RCC 7860 (cell line): ENCODE results near the gene FBXL14.

Experiments
- DNase-seq: peaks from one replicate; pipeline ENCODE4 v3.0.0-alpha.2; 2015; ENCODE audit warnings: low spot score
- FAIRE-seq: peaks from 2 replicates; lab custom pipeline; 2012; peaks lifted over from hg19 to GRCh38; lab: Jason Lieb, UNC

Gene FBXL14

DNA sequence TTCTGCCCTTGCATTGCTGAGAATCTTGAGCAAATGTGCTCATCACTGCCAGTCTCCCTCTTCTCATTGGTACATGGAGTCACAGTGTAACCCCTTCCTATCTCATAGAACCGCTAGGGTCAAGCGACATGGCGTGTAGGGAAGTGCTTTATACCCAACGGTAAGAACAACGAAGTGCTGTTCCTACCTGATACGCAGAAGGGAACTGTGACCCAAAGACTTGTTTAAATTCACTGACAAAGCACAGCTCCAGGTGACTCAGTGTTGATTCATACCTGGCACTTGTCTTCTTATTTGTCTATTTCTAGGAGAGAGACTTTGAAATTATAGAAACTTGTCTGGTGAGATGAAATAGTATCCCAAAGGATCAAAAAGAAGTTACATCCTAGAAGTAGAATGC, 53.7 kb downstream of the FBXL14 start:
- FAIRE-seq (peak; percentile 70), DNase-seq (peak; percentile 34)

DNA sequence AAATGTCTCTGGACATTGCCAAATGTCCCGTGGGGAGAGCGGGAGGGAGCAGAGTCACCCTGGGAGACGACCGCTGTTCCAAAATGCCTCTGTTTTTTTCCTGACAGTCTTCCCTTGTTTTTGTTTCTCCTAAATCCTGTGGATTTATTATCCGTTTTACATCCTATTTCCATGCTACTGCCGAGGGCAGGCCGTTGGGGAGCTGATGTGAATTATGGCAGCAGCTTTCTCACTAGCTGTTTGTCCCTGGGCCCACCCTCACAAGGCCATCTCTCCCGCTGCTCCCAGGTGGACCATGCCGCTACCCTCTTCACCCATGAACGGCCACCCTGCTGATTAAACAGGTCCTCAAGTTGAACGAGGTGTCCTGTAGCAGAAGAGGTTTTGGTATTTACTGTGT, 55.2 kb downstream of the FBXL14 start:
- FAIRE-seq: no peak
- DNase-seq: no peak

DNA sequence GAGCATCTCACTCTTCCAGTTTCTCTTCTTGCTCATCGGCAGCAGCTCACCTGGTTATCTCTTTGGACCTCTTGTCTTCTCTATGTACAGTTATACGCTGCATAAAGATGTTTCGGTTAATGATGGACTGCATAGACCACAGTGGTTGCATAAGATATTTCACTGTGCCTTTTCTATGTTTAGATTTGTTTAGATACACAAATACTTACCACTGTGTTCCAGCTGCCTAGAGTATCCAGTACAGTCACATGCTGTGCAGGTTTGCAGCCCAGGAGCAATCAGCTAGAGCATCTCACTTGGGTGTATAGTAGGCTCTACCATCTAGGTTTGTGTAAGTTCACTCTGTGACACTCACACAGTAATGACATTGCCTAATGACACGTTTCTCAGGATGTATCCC, 57.6 kb downstream of the FBXL14 start:
- DNase-seq (no peak), FAIRE-seq (no peak)

DNA sequence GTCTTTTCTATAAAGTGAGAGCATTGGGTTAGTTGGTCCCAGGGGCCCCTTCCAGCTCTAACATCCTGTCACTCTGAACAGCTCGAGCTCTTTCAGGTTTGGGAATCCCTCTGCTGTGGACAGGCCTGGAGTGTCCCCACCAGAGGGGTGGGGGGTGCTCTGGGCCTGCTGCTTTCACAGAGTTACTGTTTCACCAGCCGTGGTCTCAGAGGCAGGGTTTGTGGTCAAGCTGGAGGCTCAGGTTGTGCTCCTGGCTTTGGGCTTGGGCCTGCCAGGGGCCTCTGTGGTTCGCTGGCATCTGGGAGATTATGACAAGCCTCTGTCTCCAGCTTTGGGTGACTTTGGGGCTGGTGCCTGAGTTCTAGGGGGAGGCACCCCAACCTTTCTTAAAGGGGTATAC, 59.6 kb downstream of the FBXL14 start:
- peak; percentile 72 for FAIRE-seq
- DNase-seq: peak; percentile 16

DNA sequence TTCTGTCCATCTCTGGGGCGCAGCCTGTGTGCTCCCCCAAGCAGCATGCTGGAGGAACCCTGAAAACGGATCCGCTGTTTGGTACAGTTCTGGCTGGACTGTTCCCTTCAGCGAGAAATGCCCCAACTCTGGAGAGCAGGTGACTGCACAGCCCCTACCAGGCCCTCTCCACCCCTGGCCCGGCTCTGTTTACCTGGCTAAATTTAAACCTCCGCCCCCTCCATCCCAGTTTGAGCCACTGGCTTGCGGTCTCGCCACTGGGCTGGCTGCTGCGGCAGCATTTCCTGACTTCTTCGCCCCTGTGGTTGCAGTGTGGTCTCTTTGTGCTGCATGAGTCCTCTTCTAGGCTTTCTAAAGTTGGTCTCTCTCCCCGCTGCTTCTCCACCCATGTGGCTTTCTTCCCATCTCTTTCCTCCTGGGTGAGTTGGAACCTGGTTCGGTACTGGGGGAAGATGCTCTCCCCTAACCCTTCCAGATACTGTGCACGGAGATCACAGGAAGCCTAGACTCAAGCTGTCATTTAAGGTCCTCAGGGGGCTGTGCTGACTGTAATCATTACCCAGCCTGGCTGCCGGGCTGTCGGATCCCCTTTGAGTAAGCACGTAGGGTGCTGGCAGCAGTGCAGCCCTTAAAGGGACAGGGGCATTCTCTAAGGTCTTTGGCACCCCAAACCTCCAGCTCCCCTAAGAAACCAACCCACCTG, 60.6 kb downstream of the FBXL14 start:
- FAIRE-seq (peak; percentile 84), DNase-seq (peak; percentile 68)

DNA sequence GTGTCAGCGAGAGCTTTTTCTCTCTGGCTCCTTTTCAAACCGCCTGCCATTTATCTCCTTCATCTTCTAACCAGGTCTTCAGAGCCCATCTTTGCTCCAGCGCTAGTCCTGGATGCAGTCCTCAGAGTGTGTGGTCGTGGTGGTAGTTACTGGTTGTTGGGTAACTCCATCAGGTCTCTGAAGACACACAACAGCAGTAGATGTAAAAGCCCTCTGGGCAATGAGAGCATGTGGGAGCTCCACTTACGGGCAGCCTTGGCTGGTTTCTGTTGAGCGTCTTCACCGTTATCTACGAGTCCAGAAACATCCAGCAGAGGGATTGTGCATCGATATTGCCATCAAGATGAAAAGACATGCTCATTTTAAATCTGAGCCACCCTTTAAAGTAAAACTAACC, 61.2 kb downstream of the FBXL14 start:
- FAIRE-seq (no peak), DNase-seq (no peak)

DNA sequence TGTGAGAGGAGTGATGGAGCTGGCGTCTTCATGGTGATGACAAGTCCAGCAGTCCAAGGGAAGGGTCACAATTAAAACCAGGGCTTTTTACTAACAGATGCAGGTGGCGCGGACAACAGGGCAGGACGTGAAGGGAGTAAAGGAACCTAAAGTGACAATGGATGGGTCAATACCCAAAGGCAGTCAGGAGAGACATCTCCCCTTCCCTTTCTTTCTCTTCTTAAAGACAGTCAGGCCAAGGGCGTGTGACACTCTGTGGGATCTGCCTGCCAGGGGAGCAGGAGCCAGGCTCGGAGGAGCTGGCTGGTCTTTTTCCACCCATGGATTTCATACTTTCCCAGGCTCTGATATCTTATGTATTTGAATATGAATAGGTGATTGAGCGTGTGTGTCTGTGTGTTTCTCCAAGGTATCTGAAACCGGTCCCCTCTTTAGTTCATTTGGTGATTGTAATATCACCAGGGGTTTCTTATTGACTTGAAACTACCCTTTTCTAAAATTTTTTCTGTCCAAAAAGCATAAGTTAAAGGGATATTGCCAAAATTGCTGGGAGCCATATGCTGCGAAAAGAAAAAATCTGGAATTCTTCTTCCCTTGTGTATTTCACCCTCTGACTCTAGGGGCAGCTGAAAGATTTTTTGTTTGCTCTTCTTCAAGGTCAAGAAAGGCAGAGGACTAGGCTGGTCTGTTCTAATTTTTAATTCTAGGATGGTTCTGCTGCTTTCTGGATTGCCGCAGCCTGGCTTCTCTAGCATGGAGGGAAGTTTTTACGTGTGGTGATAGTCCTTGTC, 61.8 kb downstream of the FBXL14 start:
- no peak for DNase-seq
- FAIRE-seq: no peak

DNA sequence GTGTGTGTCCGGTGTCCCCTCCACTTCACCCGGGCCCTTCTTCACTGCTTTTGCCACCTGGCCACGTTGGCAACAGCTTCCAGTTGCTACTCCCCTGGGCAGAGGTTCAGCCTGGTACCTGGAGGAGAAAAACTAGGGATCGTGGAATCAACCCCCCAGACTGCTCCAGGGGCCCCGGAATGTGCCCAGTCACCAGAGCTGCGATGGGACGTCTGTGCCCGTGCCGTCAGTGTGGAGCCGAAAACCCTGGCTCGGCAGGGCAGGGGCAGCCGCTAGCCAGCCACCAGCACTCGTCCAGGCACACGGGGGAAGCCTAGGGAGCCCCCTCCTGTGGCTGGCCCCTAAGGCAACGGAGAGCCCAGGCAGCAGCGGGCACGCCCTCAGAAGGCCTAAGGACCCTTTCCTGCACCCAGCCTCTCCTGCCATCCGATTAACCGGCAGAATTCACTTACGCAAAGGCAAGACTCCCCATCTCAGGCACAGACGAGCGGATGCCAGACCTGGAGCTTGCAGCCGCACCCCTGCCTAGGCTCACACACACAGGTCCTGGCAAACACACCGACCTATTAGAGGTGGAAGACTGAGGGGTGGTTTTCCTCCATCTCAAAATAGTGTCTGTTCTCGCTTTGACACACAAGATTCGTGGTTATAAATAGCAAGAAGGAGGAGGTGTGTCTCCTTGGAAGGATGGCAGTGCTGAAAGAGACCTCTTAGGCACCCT, 62.6 kb downstream of the FBXL14 start:
- no peak for DNase-seq
- FAIRE-seq: no peak

DNA sequence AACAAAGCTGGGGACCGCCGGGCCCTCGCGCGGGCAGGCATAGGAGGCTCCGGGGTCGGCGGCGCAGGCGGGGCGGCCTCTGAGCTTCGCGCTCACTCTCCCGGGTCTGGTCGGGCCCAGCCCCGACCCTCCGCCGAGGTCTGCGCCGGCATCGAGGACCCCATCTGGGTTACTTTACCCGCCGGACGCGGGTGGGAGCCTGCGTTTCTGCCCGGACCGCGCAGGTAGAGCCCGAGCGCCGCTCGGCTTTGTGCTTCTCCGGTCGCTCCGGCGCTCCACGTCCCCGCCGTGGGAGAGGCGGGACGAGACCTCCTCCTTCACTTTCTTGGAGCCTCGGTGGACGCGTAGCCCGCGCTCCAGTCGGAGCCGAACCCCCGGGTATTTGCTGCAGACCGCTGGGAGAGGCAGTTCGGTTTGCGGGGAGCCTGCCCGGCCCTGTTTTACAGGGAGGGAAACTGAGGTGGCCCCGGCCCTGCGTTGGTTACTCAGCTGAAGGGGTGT, 63.2 kb downstream of the FBXL14 start:
- FAIRE-seq (no peak), DNase-seq (no peak)

DNA sequence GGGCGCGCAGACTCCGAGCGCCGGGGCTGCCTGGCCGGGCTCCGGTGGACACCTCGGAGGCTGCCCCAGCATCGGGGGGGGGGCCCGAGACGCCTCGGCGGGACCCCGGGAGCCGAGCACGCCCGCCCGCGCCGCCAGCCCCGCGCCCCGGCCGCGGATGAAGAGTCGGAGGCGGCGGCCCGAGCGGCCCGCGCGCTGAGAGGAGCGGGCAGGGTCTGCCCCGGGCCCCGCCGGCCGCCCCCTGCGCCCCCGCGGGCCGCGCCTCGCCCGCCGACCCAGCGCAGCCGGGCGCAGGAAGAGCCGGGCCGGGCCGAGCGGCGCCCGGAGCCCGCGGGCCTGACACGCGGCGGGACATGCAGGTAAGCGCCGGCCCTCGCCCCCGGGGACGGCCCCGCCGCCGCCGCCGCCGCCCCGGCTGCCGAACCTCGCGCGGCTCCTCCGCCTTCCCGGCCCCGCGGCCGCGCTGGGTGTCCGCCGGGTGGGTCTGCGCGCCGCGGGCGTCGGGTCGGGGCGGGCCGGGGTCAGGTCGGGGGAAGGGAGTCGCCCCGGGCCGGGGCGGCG, 63.7 kb downstream of the FBXL14 start:
- FAIRE-seq (no peak), DNase-seq (no peak)

DNA sequence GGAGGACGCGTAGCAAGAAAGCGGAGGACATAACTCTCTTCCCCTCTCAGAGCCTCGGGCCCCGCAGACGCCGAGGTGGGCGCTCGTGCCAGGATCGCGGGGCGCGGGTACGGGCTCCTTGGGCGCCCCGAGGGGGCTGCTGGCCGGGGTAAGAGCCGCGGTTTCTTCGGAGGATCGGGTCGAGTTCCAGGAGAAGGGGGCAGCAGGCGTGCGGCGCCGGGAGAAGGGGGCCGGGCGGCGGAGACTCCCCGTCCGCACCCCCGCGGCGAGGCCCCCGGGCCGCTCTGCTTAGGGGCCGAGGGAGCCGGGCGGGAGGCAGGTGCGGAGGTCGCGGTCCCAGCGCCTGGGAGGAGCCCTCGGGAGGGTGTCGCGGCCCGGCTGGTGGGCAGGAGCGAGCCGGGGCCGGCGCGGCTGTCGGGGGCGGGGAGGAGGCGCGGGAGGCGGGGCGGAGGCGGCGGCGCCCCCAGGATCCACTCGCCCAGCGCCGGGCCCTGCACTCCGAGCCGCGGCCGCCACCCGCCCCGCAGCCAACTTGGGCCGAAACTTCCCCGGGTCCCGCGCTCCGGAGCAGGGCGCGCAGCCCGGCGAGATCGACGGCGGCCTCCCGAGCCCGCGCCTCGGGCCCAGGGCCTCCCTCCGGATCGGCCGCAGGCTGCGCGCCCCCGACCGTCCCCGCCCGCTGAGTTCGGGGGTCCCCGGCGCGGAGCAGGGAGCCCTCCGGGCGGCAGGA, 64.4 kb downstream of the FBXL14 start:
- FAIRE-seq: no peak
- DNase-seq: no peak

DNA sequence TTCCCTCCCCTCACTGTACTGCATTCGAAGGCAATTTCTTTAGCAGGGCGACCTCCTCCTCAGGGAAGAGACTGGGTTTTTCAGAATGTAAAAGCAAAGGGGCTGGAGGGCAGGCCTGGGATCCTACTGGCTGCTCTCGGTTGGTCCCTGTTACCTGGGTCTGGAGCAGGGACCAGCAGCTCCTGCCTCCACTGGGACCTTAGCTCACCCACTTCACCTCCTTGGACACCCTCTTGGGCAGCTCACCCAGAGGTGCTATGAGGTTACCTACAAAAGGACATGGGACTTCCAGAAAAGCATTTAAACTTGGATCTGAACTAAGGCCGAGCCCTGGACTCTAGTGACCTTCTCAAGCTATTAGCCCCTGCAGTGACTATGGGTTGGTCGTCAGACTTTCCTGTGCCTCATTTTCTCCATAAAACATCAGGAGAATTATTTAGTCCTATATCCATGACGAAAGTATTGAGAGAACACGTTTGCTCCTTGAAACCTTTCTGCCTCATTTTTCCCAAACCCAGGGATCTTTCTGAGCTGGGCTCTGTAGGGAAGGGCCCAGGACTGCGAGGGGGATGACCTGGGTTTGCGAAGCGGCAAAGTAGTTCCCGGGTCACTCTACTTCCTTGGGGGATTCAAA, 65.0 kb downstream of the FBXL14 start:
- DNase-seq: no peak
- no peak for FAIRE-seq

DNA sequence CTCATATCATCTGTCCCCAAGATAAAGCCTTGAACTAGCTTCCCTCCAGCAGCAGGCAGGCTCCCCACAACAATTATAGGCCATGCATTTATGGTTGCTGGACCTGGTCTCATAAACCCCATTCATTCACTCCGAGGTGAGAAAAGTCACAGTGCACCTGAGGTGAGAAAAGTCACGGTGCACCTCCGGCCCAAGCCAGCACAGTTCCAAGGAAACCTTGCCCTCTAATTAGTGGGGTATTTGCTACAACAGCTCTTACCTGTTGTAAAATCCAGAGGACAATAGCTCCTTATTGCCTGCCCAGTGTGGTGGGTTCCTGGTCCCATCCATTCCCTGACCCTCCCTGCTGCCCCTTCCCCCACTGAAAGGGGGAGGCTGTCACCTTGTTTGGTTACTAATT, 65.6 kb downstream of the FBXL14 start:
- DNase-seq (no peak), FAIRE-seq (no peak)

DNA sequence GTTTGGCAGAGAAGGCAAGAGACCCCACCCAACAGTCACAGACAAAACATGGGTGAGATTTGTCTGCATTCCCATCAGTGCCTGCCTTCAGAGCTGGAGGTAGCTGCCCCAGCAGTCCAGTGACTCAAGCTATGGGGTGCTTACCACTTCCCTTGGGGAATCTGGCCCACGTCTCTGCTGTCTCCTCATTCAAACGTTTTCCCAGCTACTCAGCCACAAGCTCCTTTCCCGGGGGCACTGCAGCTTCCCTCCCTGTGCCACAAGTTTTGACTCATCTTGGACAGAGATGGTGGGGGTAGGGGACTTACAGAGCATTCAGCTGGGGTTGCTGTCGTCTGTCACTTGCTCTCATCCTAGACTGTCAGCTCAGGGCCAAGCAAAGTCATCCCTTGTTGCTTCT, 66.6 kb downstream of the FBXL14 start:
- FAIRE-seq: peak; percentile 79
- peak; percentile 83 for DNase-seq

DNA sequence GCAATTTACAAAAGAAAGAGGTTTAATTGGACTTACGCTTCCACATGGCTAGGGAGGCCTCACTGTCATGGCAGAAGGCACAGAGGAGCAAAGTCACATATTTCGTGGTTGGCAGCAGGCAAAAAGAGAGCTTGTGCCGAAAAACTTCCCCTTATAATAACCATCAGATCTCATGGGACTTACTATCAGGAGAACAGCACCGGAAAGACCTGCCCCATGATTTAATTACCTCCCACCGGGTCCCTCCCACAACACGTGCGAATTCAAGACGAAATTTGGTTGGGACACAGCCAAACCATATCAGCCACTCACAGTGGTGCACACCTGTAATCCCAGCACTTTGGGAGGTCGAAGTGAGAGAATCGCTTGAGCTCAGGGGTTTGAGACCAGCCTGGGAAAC, 68.5 kb downstream of the FBXL14 start:
- DNase-seq (no peak), FAIRE-seq (no peak)

DNA sequence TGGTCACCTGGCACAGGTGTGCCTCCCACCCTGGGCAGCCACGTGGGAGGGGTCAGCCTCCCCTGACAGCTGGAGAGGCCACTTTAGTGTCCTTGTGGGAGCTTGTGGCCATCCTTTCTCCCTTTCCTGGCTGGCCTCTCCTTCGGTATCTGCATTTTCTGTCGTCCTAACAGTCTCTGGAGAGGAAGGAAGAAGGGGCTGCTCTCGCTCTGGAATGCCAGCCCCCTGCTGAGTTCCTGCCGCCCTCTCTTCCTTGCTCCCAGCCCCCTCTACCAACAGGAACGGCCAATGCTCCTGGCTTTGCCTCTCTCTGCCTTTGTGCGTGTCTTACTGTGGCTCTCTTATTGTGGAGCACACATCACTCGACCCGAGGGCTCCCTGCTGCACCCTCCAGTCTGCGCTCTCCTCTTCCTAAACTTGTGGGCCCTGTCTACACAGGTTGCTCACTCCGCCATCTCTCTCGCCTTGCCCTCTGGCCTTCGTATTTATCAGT, 70.8 kb downstream of the FBXL14 start:
- FAIRE-seq: no peak
- no peak for DNase-seq

DNA sequence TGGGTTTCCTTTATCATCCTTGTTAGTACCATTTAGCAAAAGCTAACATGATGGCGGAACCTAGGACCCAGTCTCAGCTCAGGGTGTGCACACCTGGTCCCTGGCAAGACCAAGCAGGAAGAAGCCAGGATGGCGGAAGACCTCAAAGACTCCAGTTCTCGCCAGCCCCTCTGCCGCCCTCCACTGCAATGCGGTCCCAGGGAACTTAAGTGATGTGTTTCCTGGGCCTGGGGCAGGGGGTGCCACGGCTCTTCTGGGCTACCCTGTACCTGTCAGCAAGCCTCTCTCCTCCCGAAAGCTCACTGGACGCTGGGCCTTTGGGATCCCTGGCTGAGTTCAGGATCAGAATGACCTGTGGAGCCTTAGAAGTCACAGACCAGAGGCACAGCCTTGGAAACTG, 71.3 kb downstream of the FBXL14 start:
- no peak for FAIRE-seq

DNA sequence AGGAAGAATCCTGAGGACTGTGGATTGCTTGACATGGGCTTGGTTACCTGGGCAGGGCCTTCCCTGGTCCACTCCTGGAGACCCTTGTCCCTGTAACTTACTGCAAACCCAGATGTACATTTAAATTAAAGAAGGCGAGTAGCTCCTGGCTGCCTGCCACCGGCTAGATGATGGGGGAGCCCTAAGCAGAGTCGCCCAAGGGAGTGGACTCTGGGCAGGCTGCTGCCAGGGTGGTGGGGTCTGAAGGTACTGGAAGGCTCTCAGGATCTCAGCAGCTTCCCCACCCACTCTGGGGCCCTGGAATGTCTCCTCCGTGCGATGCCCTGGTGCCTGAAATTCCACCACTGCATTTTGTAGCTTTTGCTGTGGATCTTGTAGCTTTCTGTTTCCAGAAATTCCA, 74.7 kb downstream of the FBXL14 start:
- FAIRE-seq: no peak
- no peak for DNase-seq

More for the DNA sequence above, 71.3 kb downstream of the FBXL14 start:
- DNase-seq: no peak

DNA sequence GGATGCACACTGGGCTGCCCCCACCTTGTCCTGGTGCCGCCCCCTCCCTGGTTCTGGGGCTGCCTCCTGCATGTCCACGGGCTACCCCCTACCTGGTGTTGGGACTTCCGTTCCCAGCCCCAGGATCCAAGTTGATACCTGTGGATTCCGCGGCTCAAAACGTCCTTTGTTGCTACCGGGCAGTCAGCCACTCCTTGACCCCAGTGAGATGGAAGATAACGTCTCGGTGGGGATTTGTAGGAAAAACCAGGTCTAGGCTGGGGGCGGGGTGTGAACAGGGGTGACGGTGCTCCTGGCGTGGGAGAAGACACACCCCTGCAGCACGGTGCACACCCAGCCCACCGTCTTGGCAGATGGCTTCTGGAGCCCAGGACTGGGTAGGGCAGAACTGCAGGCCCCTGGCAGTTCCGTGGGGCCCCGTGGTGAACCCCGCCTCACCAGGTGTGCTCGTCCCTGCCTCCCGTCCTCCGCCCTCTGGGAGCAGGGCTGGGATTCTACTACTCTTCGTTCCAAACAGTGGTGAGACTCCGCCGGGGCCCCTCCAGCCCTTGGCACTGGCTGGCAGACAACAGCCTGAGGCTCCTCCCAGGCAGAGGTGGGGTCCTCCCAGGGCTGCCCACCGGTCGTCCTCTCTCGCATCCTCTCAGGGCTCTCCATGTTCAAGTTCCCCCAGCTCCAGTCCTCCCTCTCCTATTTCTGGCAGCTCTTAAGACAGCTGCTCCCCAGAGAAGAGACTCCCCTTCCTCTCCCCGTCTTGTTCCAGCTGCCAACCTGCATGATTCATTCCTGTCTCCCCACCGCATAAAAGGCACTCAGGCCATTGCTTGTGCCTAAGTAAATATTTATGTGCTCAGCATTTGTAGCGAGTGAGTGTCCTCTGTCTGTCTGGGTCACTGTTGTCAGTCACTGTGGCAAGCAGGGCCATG, 75.5 kb downstream of the FBXL14 start:
- DNase-seq (peak; percentile 83), FAIRE-seq (peak; percentile 82)
